GDM1 (cell line): ENCODE measurements around the gene C1orf21.

ENCODE experiments used
- DNase-seq: peaks from one replicate; lab custom pipeline; 2025; lab: John Stamatoyannopoulos, UW

C1orf21 gene

GRCh38 chr1:184455786-184456185, 69.0 kb downstream of the C1orf21 start:
- no peak for DNase-seq

DNA sequence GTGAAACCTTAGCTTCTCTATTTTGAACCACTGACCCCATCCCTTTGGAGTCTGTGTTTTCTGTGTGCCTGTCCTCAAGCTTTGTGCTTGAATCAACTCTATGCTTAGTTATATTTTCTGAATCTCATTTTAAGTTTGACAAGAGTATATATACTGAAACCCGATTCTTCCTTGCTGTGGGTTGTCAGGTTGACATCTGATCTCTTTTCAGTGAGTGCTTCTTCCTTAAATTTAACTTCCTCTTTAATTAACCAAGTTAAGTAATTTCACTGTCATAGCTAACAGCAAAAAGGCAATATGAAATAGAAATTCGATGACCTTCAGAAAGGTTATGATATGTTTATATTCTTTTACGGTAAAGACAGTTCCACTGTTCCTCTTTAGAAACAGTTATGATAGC, 69.4 kb downstream of the C1orf21 start:
- DNase-seq: no peak

DNA sequence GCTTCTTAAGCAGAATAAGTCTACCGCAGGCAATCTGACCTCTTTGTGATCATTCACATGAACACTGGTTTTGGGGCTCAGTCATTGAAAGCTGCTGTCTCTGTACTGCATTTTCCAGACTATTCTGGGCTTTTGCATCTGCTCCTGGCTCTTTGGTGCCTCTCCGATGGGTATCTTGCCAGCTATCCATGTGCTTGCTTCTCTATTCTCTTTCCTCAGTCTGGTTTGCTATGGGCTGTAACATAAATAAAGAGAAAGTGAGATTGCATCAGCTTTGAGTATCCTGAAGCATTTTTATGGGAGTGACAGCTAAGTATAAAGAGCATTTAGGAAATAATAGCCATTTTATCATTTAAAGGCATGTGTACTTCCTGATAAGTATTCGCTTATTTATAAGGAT, 70.7 kb downstream of the C1orf21 start:
- DNase-seq: no peak

GRCh38 chr1:184461321-184461720, 74.5 kb downstream of the C1orf21 start:
- no peak for DNase-seq

GRCh38 chr1:184462155-184462554, 75.3 kb downstream of the C1orf21 start:
- DNase-seq: no peak

GRCh38 chr1:184462990-184463389, 76.2 kb downstream of the C1orf21 start:
- no peak for DNase-seq

DNA sequence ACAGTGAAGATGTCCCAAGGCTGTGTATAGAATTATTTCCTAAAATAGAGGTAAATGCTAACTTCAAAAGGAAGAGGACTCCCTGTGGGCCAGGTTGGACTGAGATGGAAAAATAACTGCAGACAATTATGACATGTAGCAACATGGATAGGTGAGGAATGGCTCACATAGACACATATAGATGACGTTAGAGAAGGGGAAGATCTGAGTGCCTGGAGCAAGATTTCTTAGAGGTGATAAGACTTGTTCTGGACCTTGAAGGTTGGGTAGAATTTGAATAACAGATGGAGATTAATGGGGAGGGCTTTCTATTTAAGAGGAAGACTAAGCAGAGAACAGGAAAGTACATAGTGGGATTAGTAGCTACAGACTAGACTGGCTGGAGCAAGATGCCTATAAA, 76.9 kb downstream of the C1orf21 start:
- DNase-seq: no peak

GRCh38 chr1:184464757-184465156, 77.9 kb downstream of the C1orf21 start:
- no peak for DNase-seq

GRCh38 chr1:184465489-184466146, 78.8 kb downstream of the C1orf21 start:
- DNase-seq: no peak

- no peak for DNase-seq
These were observed 80.5 kb downstream of the C1orf21 start for GRCh38 chr1:184467295-184467694.

DNA sequence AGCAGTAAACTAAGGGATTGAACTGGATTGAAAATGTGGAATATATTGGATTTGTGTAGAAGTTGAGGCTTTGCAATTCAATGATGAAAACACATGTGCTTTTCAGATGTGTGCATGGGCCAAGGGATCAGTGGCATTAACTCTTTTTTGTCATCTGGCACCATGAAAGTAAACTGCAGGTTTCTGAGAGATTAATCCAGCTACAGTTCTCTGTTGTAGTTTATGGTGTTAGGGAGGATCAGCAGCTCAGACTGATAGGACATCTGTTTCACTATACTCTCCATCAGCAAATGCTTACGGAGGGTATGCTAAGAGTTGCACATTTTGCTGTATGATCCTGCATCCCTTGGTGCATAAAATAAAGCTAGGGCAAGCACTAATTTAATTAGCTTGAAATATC, 82.6 kb downstream of the C1orf21 start:
- no peak for DNase-seq

DNA sequence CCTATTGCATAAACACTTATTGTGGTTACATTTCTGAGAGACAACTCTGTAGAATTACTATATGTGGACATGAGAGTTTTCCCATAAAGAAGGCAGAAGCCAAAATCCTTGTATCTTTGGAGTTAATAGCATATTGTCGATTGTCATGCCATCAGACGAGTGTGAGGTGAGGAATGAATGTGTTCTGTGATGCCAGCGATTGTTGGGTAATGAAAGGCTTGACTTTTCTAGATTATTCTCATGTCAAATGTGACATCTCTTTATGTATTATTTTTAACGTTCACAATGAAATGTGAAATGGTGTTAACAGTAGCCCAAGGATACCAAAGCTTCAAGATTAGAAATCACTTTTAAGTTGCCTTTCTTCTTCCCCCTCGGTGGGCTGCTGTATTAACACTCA, 84.9 kb downstream of the C1orf21 start:
- DNase-seq: no peak

DNA sequence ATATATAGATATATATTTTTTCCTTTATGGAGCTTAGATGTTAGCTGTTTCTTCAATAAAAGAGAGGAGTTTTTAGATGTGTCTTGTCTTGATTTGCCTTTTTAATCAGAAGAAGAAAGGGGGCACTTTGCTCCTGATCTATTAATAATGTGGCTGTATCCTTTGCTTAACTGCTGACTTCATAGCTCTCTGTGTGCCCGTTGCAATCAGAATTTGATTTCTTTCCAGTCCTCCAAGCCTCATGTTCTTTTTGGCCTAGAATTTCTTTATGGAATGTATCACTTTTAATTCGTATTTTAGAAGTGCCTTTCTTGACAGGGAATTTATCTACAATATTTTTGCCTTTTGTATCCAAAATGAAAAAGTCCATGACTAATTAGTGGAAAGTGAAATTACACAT, 85.3 kb downstream of the C1orf21 start:
- no peak for DNase-seq

GRCh38 chr1:184473176-184473966, 86.5 kb downstream of the C1orf21 start:
- no peak for DNase-seq

- DNase-seq: no peak
These were observed 89.4 kb downstream of the C1orf21 start for GRCh38 chr1:184476187-184476586.

DNA sequence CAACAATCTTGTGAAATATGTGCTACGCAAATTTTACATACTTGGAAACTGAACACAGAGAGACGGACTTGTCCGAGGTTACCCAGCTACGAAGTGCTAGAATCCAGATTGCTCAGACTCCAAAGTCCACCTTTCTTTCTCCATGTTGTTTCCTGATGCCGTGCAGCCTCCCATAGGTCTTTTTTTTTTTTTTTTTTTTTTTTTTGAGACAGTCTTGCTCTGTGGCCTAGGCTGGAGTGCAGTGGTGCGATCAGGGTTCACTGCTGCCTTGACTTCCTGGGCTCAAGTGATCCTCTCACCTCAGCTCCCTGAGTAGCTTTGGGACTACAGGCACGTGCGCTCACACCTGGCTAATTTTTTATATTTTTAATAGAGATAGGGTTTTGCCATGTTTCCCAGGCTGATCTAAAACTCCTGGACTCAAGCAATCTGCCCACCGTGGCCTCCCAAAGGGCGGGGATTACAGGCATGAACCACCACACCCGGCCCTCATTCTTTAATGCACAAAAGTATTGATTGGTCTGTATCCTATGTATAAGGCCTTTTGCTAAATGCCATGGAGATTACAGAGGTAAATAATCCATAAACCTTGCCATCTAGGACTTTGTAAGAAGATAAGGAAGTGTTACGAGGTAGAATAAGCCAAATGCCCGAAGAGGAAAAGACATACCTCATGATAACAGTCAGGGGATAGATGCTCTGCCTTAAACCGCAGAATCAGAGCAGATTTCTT, 92.8 kb downstream of the C1orf21 start:
- no peak for DNase-seq

DNA sequence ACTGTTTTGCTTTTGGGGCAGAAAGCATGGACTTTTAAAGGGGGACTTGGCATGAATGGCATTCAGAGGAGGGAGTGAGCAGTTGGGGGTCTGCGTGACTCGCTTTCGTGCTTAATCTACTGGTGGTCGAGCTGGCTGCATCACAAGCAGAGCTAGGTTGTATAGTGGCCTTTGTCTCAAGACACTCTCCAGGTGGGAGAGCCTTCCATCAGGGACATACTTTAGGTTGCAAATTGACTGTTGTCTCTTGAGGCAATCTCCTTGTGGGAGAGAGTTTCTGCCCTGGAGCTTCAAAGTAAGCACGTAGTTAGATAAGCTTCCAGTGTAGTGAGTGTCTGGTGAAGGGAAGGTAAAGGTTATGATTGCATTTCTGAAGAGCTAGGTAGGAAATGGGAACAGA, 93.9 kb downstream of the C1orf21 start:
- no peak for DNase-seq

DNA sequence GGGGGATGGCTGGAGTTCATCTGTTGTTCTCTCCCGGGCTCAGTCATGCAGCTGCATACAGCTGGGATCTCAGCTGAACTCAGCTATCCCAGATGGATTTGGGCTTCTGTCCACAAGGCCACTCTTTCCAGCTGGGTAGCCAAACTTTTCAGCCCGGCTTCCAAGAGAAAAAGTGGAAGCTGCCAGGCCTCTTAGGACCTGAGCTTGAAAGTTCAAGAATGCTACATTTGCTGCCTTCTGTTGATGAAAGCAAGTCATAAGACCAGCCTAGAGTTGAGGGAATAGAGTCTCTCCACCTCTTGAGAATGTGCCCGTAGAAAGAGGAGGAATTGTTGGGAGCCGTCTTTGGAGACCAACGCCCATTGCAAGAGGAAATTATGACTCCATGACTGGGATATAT, 95.3 kb downstream of the C1orf21 start:
- no peak for DNase-seq

- no peak for DNase-seq
These were observed 96.4 kb downstream of the C1orf21 start for GRCh38 chr1:184483101-184483683.

DNA sequence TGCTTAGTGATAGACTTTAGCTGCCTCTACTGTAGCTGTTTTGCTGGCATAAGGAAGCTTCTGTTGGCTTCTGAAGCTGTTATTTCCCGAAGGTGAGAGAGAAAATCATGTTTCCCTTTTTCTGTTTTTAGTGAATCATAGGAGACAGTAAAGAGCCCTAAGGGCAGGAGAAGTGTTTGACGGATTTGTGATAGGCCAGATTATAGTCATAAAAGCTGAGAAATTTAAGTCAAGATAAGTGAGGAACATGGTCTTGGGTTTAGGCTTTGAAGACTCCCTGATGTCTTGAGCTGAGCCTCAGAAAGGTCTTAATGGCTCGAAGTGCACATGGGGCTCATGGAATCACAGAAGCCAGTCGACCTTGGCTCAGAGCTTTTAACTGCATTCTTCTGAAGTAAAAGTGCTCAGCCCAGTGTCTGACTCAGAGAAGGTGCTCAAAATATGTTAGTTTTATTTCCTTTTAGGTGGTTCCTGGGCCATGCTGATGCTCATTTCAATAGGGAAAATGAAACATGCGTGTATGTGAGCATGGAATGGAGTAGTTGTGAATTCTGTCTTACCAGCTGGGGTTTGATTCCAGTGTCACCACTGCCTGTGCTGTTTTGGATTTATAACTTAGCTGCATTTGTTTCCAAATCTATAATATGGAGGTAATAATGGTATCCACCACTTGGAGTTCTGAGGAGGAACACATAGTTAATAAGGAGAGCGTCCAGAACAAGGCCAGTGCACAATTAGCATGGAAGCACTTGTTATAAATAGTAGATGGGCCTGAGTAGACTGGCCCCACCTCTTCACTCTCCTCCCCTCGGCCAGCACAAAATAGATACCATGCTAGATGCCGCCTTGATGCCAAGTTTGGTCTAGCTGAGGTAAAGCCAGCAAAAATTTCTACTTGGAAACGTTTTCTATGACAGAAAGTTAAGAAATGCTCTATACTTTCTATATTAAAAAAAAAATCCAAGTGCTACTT, 99.2 kb downstream of the C1orf21 start:
- no peak for DNase-seq

- DNase-seq: no peak
These were observed 100.1 kb downstream of the C1orf21 start for GRCh38 chr1:184486761-184487445.
